DOHH2 (cell line): ENCODE data around the gene NRSN2.
A peak's percentile ranks its signal among the peaks of the same experiment; 100 is the strongest.

Experiments used
- H3F3A ChIP-seq: fragments of 200-600 bp; sonication (generic), shearing (Covaris generic); 2 replicates; pipeline ENCODE4 v1.6.0; 2016; ENCODE audit warnings: antibody characterized with exemption, mild to moderate bottlenecking; ENCODE audit not compliant: control insufficient read depth, insufficient read depth
- H3K27ac ChIP-seq: fragments of 200-600 bp; sonication (generic); 2 replicates; pipeline ENCODE4 v1.5.1; 2014; ENCODE audit warnings: low read depth, mild to moderate bottlenecking, low read length, moderate library complexity
- H3K27me3 ChIP-seq: fragments of 200-600 bp; sonication (generic); 2 replicates; pipeline ENCODE4 v1.6.1; 2014; ENCODE audit warnings: mild to moderate bottlenecking, low read length, mixed read lengths; ENCODE audit not compliant: control insufficient read depth
- H3K36me3 ChIP-seq: fragments of 200-600 bp; sonication (generic); 2 replicates; pipeline ENCODE4 v1.6.1; 2014; ENCODE audit warnings: mild to moderate bottlenecking, low read length, moderate library complexity, mixed read lengths; ENCODE audit not compliant: control insufficient read depth
- H3K4me1 ChIP-seq: fragments of 200-600 bp; sonication (generic); 2 replicates; pipeline ENCODE4 v1.6.1; 2014; ENCODE audit warnings: mild to moderate bottlenecking, low read length, mixed read lengths; ENCODE audit not compliant: control insufficient read depth
- H3K4me2 ChIP-seq: fragments of 200-600 bp; sonication (generic); 2 replicates; pipeline ENCODE4 v1.6.0; 2014; ENCODE audit warnings: mild to moderate bottlenecking, low read length, moderate library complexity
- H3K4me3 ChIP-seq: fragments of 200-600 bp; sonication (generic); 2 replicates; pipeline ENCODE4 v1.5.1; 2014; ENCODE audit warnings: mild to moderate bottlenecking, low read length, mixed read lengths
- H3K79me2 ChIP-seq: fragments of 200-600 bp; sonication (generic); 2 replicates; pipeline ENCODE4 v1.6.1; 2014; ENCODE audit warnings: mild to moderate bottlenecking, low read length, mixed read lengths; ENCODE audit not compliant: control insufficient read depth
- H3K9me2 ChIP-seq: fragments of 200-600 bp; sonication (generic); replicated peaks from 2 replicates; pipeline ENCODE4 v1.6.1; 2014; ENCODE audit warnings: mild to moderate bottlenecking, low read length, mixed read lengths; ENCODE audit not compliant: control insufficient read depth
- H3K9me3 ChIP-seq: fragments of 200-600 bp; sonication (generic); 2 replicates; pipeline ENCODE4 v1.6.1; 2014; ENCODE audit warnings: antibody characterized with exemption, low read length, mixed read lengths; ENCODE audit not compliant: control insufficient read depth, insufficient read depth
- H4K20me1 ChIP-seq: fragments of 200-600 bp; sonication (generic); 2 replicates; pipeline ENCODE4 v1.6.0; 2014; ENCODE audit warnings: low read depth, mild to moderate bottlenecking, antibody characterized with exemption, low read length, moderate library complexity; ENCODE audit not compliant: control insufficient read depth, insufficient read depth
- CTCF ChIP-seq: fragments of 200-600 bp; sonication (generic); IDR thresholded peaks from one replicate; pipeline ENCODE4 v1.5.1; 2014; ENCODE audit warnings: antibody characterized with exemption, mild to moderate bottlenecking, low read depth, low read length; ENCODE audit not compliant: poor library complexity, severe bottlenecking
- EZH2phosphoT487 ChIP-seq: fragments of 200-600 bp; sonication (generic); IDR thresholded peaks from 2 replicates; pipeline ENCODE4 v1.6.1; 2017; ENCODE audit warnings: borderline replicate concordance, mild to moderate bottlenecking, antibody characterized with exemption, low read length, moderate library complexity, mixed read lengths

NRSN2 gene

GRCh38 chr20:347317-347639 is 367 bp downstream of the NRSN2 start:
- Histone ChIP-seq H3K4me1 (peaks cover 22% of the 10 kb centered on the region), H4K20me1 (no peaks in the 10 kb centered on the region), H3K27ac (peak overlapping the region; percentile 41; the same call in 1 of the 2 replicates), H3K4me2 (peak overlapping the region; percentile 70), H3K9me2 (no peaks in the 10 kb centered on the region), H3K79me2 (peaks cover 3% of the 10 kb centered on the region; the same call in 1 of the 2 replicates), H3F3A (peaks cover 5% of the 10 kb centered on the region; the same call in 1 of the 2 replicates), H3K27me3 (no peaks in the 10 kb centered on the region), H3K9me3 (no peaks in the 10 kb centered on the region), H3K4me3 (peak overlapping the region; percentile 97), H3K36me3 (no peaks in the 10 kb centered on the region; the same call in 1 of the 2 replicates)
- no peak for TF ChIP-seq CTCF
- TF ChIP-seq EZH2phosphoT487, result no peak

DNA sequence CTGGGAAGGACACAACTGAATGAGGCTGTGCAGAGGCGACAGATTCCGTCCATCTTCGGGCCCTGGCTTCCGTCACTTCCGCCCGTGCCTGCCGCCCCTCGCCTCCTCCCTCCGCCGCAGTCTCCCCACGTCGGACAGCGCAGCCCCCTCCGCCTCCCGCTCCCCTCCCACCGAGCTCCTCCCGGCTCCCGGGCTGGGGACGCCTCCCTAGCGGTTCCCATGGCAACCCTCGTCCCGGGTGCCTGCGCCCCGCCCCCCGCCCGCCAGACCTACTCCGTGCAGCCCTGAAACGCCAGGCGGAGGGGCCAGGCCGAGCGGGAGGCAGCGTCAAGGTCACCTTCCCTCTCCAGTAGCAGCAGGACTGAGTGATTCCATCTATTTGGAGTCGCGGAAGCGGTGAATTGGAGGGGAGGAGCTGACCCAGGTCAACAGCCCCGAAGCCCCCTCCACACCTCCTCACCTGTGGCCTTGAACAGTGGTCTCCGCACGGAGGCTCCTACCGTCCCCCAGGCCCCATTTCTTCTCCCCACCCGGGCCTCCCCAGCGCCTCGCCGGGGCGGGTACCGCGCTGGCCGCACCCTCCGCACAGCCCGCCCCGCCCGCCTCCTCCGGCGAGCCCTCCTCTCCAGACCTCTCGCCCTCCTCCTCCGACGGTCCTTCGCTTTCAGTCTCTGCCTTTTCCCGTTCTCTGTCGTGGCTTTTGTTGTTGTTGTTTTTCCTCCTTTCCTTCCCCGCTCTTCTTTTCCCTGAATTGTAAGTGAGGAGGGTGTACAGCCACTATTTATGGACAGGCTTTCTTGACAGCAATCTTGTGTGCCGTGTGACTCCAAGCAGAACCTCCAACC is 951 bp downstream of the NRSN2 start:
- no peaks in the 10 kb centered on the region for H3K9me2 ChIP-seq
- H4K20me1 ChIP-seq, result no peaks in the 10 kb centered on the region
- H3K4me2 ChIP-seq, result peak overlapping the region; percentile 70
- TF ChIP-seq CTCF, result no peak
- TF ChIP-seq EZH2phosphoT487, result no peak
- H3K4me1 ChIP-seq, result peaks cover 22% of the 10 kb centered on the region
- H3K9me3 ChIP-seq, result no peaks in the 10 kb centered on the region
- peak overlapping the region; percentile 41 for H3K27ac ChIP-seq
- H3K27me3 ChIP-seq, result no peaks in the 10 kb centered on the region
- peaks cover 3% of the 10 kb centered on the region; the same call in 1 of the 2 replicates for H3K79me2 ChIP-seq
- no peaks in the 10 kb centered on the region; the same call in 1 of the 2 replicates for H3K36me3 ChIP-seq
- H3F3A ChIP-seq, result peaks cover 5% of the 10 kb centered on the region; the same call in 1 of the 2 replicates
- H3K4me3 ChIP-seq, result peak overlapping the region; percentile 97

DNA sequence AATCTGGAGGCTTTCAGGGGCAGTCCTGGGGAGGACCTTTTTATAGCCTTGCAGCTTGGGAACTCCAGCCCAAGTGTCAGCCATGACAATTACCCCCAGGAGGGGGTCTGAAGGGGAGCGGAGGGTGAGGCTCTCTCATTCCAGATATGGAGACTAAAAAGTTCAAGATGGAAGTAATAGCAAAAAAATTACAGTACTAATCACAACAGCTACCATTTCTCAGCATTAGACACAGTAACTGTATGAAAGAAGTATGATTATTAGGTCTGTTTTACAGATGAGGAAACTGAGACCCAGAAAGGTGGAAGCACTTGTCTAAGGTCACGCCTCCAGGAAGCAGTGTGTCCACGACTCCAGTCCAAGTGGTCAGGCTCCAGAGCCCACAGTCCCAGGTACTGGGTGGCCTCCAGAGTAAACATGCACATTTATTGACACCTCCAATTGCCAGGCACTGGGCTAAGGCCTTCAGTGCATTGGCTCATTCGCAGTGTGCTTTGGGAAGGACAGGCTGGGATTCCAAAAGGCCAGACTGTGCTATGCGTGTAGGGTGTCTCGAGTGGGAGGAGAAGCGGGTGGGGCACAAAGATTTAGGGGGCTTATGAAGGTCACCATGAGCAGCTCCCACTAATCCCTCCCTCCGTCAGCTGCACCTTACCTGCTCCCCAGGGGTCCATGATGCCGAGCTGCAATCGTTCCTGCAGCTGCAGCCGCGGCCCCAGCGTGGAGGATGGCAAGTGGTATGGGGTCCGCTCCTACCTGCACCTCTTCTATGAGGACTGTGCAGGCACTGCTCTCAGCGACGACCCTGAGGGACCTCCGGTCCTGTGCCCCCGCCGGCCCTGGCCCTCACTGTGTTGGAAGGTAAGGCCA is 2.3 kb downstream of the NRSN2 start:
- Histone ChIP-seq H3K27me3 (no peaks in the 10 kb centered on the region), H3K36me3 (no peaks in the 10 kb centered on the region; the same call in 1 of the 2 replicates), H3K9me2 (no peaks in the 10 kb centered on the region), H3K79me2 (peaks cover 3% of the 10 kb centered on the region; the same call in 1 of the 2 replicates), H3K4me1 (peaks cover 23% of the 10 kb centered on the region), H3K27ac (no peak overlapping the region), H4K20me1 (no peaks in the 10 kb centered on the region), H3K4me2 (peak overlapping the region; percentile 70), H3K4me3 (no peak overlapping the region), H3K9me3 (no peaks in the 10 kb centered on the region), H3F3A (peaks cover 5% of the 10 kb centered on the region; the same call in 1 of the 2 replicates)
- TF ChIP-seq CTCF (no peak), EZH2phosphoT487 (no peak)
